Neuronal stem cell (in vitro differentiated cells): ENCODE measurements around the gene TLR3.

ENCODE experiments used
- DNase-seq: peaks from one replicate; pipeline ENCODE4 v3.0.0-alpha.2; 2013; ENCODE audit warnings: low spot score
- H2AFZ ChIP-seq: one replicate; pipeline ENCODE4 v1.6.1; 2013; ENCODE audit warnings: mild to moderate bottlenecking, low read length, inconsistent platforms
- H2AK5ac ChIP-seq: 2 replicates; pipeline ENCODE4 v1.6.1; 2013; ENCODE audit warnings: low read depth, mild to moderate bottlenecking, inconsistent platforms, low read length, moderate library complexity, mixed read lengths
- H2BK120ac ChIP-seq: 2 replicates; pipeline ENCODE4 v1.6.1; 2013; ENCODE audit warnings: low read depth, mild to moderate bottlenecking, inconsistent platforms, low read length, moderate library complexity, mixed read lengths
- H2BK12ac ChIP-seq: one replicate; pipeline ENCODE4 v1.6.1; 2013; ENCODE audit warnings: low read length, inconsistent platforms
- H2BK15ac ChIP-seq: 2 replicates; pipeline ENCODE4 v1.6.1; 2013; ENCODE audit warnings: mild to moderate bottlenecking, low read length, inconsistent platforms, mixed read lengths
- H2BK5ac ChIP-seq: one replicate; pipeline ENCODE4 v1.6.1; 2013; ENCODE audit warnings: inconsistent platforms, mild to moderate bottlenecking, low read length, moderate library complexity
- H3K14ac ChIP-seq: one replicate; pipeline ENCODE4 v1.6.1; 2013; ENCODE audit warnings: low read length, inconsistent platforms
- H3K18ac ChIP-seq: 2 replicates; pipeline ENCODE4 v1.6.1; 2013; ENCODE audit warnings: low read length, inconsistent platforms
- H3K23ac ChIP-seq: 2 replicates; pipeline ENCODE4 v1.6.1; 2013; ENCODE audit warnings: low read depth, mild to moderate bottlenecking, mixed read lengths, low read length, inconsistent platforms; ENCODE audit not compliant: poor library complexity
- H3K27ac ChIP-seq: replicated peaks from 3 replicates; pipeline ENCODE4 v1.5.1; 2013; ENCODE audit warnings: low read length, inconsistent platforms
- H3K27me3 ChIP-seq, 3 experiments: 2 replicates each; pipeline ENCODE4 v1.6.1; 2013; ENCODE audit warnings: low read length in 3 of 3, mild to moderate bottlenecking in 2 of 3, inconsistent platforms in 1 of 3, low read depth in 1 of 3, mixed read lengths in 1 of 3, moderate library complexity in 1 of 3; ENCODE audit not compliant: control insufficient read depth in 3 of 3, insufficient read depth in 3 of 3
- H3K36me3 ChIP-seq, 2 donors: replicated peaks in 1 of 2; 2 replicates each; pipeline ENCODE4 v1.6.1; 2013; ENCODE audit warnings: low read length in 2 of 2; ENCODE audit not compliant: control insufficient read depth in 2 of 2, insufficient read depth in 2 of 2
- H3K4ac ChIP-seq: 2 replicates; pipeline ENCODE4 v1.6.1; 2013; ENCODE audit warnings: inconsistent platforms, mild to moderate bottlenecking, low read length, moderate library complexity
- H3K4me1 ChIP-seq, 2 donors: 1 replicate in 1 of 2; 2 replicates in 1 of 2; pipeline ENCODE4 v1.6.1; 2013; ENCODE audit warnings: low read length in 2 of 2, low read depth in 1 of 2; ENCODE audit not compliant: control insufficient read depth in 2 of 2, insufficient read depth in 1 of 2
- H3K4me2 ChIP-seq: one replicate; pipeline ENCODE4 v1.6.1; 2013; ENCODE audit warnings: mild to moderate bottlenecking, low read length, inconsistent platforms; ENCODE audit not compliant: insufficient read depth, poor library complexity, severe bottlenecking
- H3K4me3 ChIP-seq, 2 donors: 2 replicates each; pipeline ENCODE4 v1.5.1; 2013; ENCODE audit warnings: low read length in 2 of 2, mild to moderate bottlenecking in 2 of 2, inconsistent platforms in 1 of 2, moderate library complexity in 1 of 2
- H3K79me1 ChIP-seq: one replicate; pipeline ENCODE4 v1.6.1; 2013; ENCODE audit warnings: low read depth, mild to moderate bottlenecking, inconsistent platforms, low read length, moderate library complexity
- H3K9ac ChIP-seq: one replicate; pipeline ENCODE4 v1.6.1; 2013; ENCODE audit warnings: mild to moderate bottlenecking, low read depth, low read length, inconsistent platforms; ENCODE audit not compliant: poor library complexity
- H3K9me3 ChIP-seq, 2 donors: replicated peaks in 1 of 2; 2 replicates each; pipeline versions ENCODE3 to v1.6.1; 2013; ENCODE audit warnings: low read length in 2 of 2, mild to moderate bottlenecking in 2 of 2, inconsistent platforms in 1 of 2, low read depth in 1 of 2, mixed read lengths in 1 of 2, moderate library complexity in 1 of 2; ENCODE audit not compliant: control insufficient read depth in 2 of 2, insufficient read depth in 1 of 2
- H4K8ac ChIP-seq: one replicate; pipeline ENCODE4 v1.6.1; 2013; ENCODE audit warnings: low read depth, mild to moderate bottlenecking, inconsistent platforms, low read length, moderate library complexity
- H4K91ac ChIP-seq: one replicate; pipeline ENCODE4 v1.6.1; 2013; ENCODE audit warnings: low read length, low read depth, mild to moderate bottlenecking, inconsistent platforms; ENCODE audit not compliant: poor library complexity
- WGBS, 2 donors: extraction: QIAGEN DNeasy Blood & Tissue Kit; methylation state at CpG; one replicate each; pipeline ENCODE4 v1.1.7; 2013; ENCODE audit warnings: missing lambda C conversion rate in 2 of 2, mixed read lengths in 1 of 2; ENCODE audit not compliant: insufficient read length in 2 of 2, insufficient replicate concordance in 1 of 2; ENCODE audit errors: extremely low coverage in 2 of 2; 5-methylcytosine and 5-hydroxymethylcytosine counted together

The TLR3 gene

DNA sequence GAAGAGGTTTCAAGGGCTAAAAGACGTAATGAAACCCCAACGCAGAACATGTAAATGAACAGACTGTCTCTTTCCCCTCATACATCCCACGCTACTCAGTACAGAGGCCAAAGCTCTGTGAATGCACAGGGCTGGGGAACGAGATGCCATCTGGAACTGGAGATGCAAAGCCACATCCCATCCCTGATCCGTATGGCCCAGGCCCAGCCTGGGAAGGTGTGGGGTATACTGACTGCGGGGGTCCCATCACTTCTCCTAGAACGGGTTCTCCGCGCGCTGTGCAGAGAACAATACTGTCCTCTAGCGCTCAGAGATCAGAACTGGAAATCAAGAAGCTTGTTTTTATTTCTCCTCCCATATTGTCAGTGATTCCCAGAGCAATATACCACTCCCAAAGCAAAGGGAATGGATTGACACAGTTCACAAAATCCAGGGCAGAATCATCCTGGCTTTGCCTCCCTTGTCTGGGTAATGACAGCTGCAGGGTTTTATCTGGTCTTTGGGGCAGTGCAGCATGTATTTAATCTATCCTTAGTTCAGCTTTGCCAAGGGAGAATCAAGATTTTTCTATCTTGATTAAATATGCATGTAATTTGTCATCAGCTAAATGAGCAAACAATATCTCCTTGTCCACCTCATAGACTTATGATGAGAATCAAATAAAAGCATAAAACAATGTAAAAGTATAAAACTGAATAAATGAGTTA is 47.3 kb upstream of the TLR3 start:
- H4K91ac ChIP-seq, result no peak overlapping the region
- H2BK5ac ChIP-seq, result no peak overlapping the region
- H3K18ac ChIP-seq, result no peak overlapping the region
- no peak overlapping the region for H3K27ac ChIP-seq
- H3K27me3 ChIP-seq, result no peaks in the 10 kb centered on the region
- H3K79me1 ChIP-seq, result no peaks in the 10 kb centered on the region
- H3K23ac ChIP-seq, result no peak overlapping the region
- DNase-seq, result peak; percentile 63
- no peak overlapping the region for H4K8ac ChIP-seq
- H3K14ac ChIP-seq, result no peak overlapping the region
- peaks cover 4 to 5% of the 10 kb centered on the region in 2 donors for H3K9me3 ChIP-seq
- no peaks in the 10 kb centered on the region for H3K36me3 ChIP-seq
- no peak overlapping the region for H3K4me2 ChIP-seq
- H3K4ac ChIP-seq, result no peak overlapping the region
- no peak overlapping the region for H2BK120ac ChIP-seq
- H3K4me1 ChIP-seq, result peaks cover 3 to 4% of the 10 kb centered on the region in 2 donors
- no peak overlapping the region for H3K4me3 ChIP-seq
- peak overlapping the region; percentile 62 for H2AFZ ChIP-seq
- H3K9ac ChIP-seq, result no peak overlapping the region
- no peak overlapping the region for H2BK15ac ChIP-seq
- H2BK12ac ChIP-seq, result no peak overlapping the region
- H2AK5ac ChIP-seq, result no peak overlapping the region
- WGBS, 2 donors, result no CpG with 5 or more reads among the region's 11 CpGs

DNA sequence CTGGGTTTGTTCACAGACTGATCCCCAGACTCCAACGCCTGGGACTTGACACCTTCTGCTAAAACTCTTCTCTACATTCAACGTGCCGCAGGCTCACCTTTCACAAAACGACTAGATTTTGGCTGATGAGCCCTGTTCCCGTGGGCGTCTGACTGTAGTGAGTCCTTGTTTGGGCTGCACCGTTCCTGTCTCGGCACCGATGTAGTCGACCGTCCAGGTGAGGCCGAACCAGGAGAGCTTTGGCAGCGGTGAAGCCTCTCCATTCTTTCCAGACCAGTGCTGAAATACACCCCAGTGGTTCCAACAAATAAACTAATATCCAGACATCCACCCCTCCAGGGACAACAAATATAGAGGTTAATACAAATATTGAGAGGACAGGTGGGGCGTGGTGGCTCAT is 45.0 kb upstream of the TLR3 start:
- no peak for DNase-seq
- H3K79me1 ChIP-seq, result no peaks in the 10 kb centered on the region
- H2BK12ac ChIP-seq, result no peak overlapping the region
- no peak overlapping the region for H3K4ac ChIP-seq
- H3K4me1 ChIP-seq, result peaks cover 3 to 4% of the 10 kb centered on the region in 2 donors
- H4K91ac ChIP-seq, result no peak overlapping the region
- no peak overlapping the region for H2BK120ac ChIP-seq
- no peak overlapping the region for H3K4me3 ChIP-seq
- H4K8ac ChIP-seq, result no peak overlapping the region
- WGBS, 2 donors, result no CpG with 5 or more reads among the region's 14 CpGs
- H3K4me2 ChIP-seq, result no peak overlapping the region
- no peaks in the 10 kb centered on the region for H3K36me3 ChIP-seq
- H2AK5ac ChIP-seq, result no peak overlapping the region
- H3K18ac ChIP-seq, result no peak overlapping the region
- H3K14ac ChIP-seq, result no peak overlapping the region
- H2BK5ac ChIP-seq, result no peak overlapping the region
- peaks cover 5 to 13% of the 10 kb centered on the region in 2 donors for H3K9me3 ChIP-seq
- H2AFZ ChIP-seq, result no peak overlapping the region
- H3K27ac ChIP-seq, result no peak overlapping the region
- H2BK15ac ChIP-seq, result no peak overlapping the region
- no peaks in the 10 kb centered on the region for H3K27me3 ChIP-seq
- H3K23ac ChIP-seq, result no peak overlapping the region
- no peak overlapping the region for H3K9ac ChIP-seq

DNA sequence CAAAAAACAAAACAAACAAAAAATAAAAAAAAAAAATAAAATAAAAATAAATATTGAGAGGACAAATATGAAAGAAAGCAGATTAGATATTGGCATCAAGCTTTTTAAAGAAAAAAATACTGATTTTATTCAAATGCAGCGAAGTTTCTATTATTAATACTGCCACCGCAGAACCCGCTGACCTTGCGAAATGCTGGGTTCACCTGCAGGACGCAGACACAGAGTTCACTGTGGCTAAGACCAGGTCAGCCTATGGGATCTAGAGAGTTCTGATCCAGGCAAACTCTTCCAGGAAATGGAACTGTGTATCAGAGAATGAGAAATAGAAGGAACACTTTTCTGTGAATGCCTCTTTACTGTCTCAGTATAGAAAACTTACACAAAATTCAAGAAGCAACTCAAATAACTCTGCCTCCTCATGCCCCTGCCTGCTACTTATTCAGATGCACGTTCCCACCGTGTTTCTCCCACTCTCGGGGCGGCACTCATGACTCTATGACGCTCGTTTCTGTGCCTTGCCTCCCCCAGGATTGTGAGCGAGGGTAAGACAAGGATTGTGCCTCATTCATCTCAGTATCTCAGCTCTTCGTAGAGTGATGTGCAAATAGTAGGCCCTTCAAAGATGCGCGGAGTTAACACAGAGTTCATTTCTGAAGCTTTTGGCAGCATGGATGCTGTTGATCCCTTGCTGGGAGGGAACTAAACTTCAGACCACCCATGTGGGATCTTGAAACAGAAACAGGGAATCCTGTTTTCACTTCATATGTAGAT is 44.1 kb upstream of the TLR3 start:
- no peak overlapping the region for H2BK120ac ChIP-seq
- H4K91ac ChIP-seq, result no peak overlapping the region
- H3K14ac ChIP-seq, result no peak overlapping the region
- H3K4me2 ChIP-seq, result no peak overlapping the region
- H4K8ac ChIP-seq, result no peak overlapping the region
- no peak overlapping the region for H3K4ac ChIP-seq
- WGBS, 2 donors, result no CpG with 5 or more reads among the region's 15 CpGs
- no peak overlapping the region for H3K27ac ChIP-seq
- H3K9me3 ChIP-seq, result peaks cover 5 to 13% of the 10 kb centered on the region in 2 donors
- DNase-seq, result no peak
- no peak overlapping the region for H3K23ac ChIP-seq
- no peaks in the 10 kb centered on the region for H3K79me1 ChIP-seq
- no peak overlapping the region for H3K9ac ChIP-seq
- H2BK5ac ChIP-seq, result no peak overlapping the region
- no peak overlapping the region for H3K18ac ChIP-seq
- H2AK5ac ChIP-seq, result no peak overlapping the region
- no peak overlapping the region for H2BK15ac ChIP-seq
- H3K4me3 ChIP-seq, result no peak overlapping the region
- no peak overlapping the region for H2BK12ac ChIP-seq
- H3K4me1 ChIP-seq, result peaks cover 7 to 10% of the 10 kb centered on the region in 2 donors
- H3K27me3 ChIP-seq, result no peaks in the 10 kb centered on the region
- H2AFZ ChIP-seq, result peak overlapping the region; percentile 32
- no peaks in the 10 kb centered on the region for H3K36me3 ChIP-seq

DNA sequence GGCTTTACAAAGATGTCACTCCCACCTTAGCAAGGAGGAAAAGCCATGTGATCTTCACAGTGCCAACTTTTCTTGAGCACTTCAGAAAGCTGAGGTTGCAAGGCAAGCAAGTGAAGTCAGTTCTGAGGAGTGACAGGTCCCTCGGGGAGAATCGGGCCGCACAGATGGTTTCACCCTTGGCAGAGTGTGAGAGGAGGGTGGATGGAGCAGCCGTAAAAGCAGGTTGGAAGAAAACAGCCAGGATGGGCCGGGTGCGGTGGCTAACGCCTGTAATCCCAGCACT is 43.6 kb upstream of the TLR3 start:
- Histone ChIP-seq H2AK5ac (no peak overlapping the region), H3K36me3 (no peaks in the 10 kb centered on the region), H3K4me3 (no peak overlapping the region), H3K18ac (no peak overlapping the region), H4K91ac (no peak overlapping the region), H3K23ac (no peak overlapping the region), H3K27ac (no peak overlapping the region), H3K4ac (no peak overlapping the region), H3K9me3 (peaks cover 5 to 13% of the 10 kb centered on the region in 2 donors), H3K14ac (no peak overlapping the region), H3K9ac (no peak overlapping the region), H2BK12ac (no peak overlapping the region), H3K4me1 (peaks cover 10 to 12% of the 10 kb centered on the region in 2 donors), H3K27me3 (no peaks in the 10 kb centered on the region), H2BK15ac (no peak overlapping the region), H2AFZ (peak overlapping the region; percentile 32), H4K8ac (no peak overlapping the region), H3K79me1 (no peaks in the 10 kb centered on the region), H2BK5ac (no peak overlapping the region), H2BK120ac (no peak overlapping the region), H3K4me2 (no peak overlapping the region)
- WGBS, 2 donors, result no CpG with 5 or more reads among the region's 7 CpGs
- DNase-seq, result no peak
